K562 (cell line): Measurements from ENCODE around the gene TFB2M. TPM values are rescaled to one million over a fixed set of nuclear protein-coding genes. Genes with fewer than 3 reads are reported as not detected.

Source experiments
- ATAC-seq: fragments of 200-7000 bp; cut with Tn5 transposase; 3 replicates; pipeline ENCODE4 v1.9.1; 2020; ENCODE audit warnings: moderate library complexity
- BruUV-seq: library from RNA; stranded (reverse); fragments of 400-500 nt; replicated peaks from 2 replicates; lab custom pipeline; 2021; lab: Mats Ljungman, UMichigan
- CTCF ChIA-PET: fragments of 300-600 bp; formaldehyde crosslinking; extraction: SDS; loops from one replicate; lab custom pipeline; 2021; ENCODE audit warnings: low intra/inter-chr PET ratio; lab: Yijun Ruan, JAX
- POLR2A ChIA-PET: fragments of 300-600, 350-650 bp; sonication (Branson Sonifier 250); formaldehyde crosslinking; extraction: SDS; loops from one replicate; lab custom pipeline; 2021; ENCODE audit warnings: antibody characterized with exemption, inconsistent platforms; lab: Yijun Ruan, JAX
- DNase-seq, 4 experiments: peaks; one replicate each; pipeline versions ENCODE4 v3.0.0 to v3.0.0-alpha.2; 2011 to 2018; ENCODE audit warnings: low spot score in 3 of 4, mixed read lengths in 3 of 4; ENCODE audit errors: extremely low read depth in 1 of 4
- FAIRE-seq: peaks from 2 replicates; lab custom pipeline; 2011; peaks lifted over from hg19 to GRCh38; lab: Jason Lieb, UNC
- H2AFZ ChIP-seq: 2 replicates; pipeline ENCODE4 v1.6.0; 2011; ENCODE audit warnings: low read depth, low read length, control low read depth, inconsistent platforms
- H3K27ac ChIP-seq: fragments of 200-600 bp; 3 replicates; pipeline ENCODE4 v1.8.0; 2011; ENCODE audit warnings: low read depth, mild to moderate bottlenecking, control low read depth, inconsistent platforms, low read length, moderate library complexity, mixed read lengths; ENCODE audit errors: extremely low read depth
- H3K27me3 ChIP-seq, 2 experiments: fragments of 300-600 bp in 1 of 2; 2 replicates in 1 of 2; 3 replicates in 1 of 2; pipeline versions ENCODE4 v1.6.0 to v1.8.0; 2011; ENCODE audit warnings: inconsistent platforms in 2 of 2, low read length in 2 of 2, mild to moderate bottlenecking in 1 of 2, mixed read lengths in 1 of 2, moderate library complexity in 1 of 2; ENCODE audit not compliant: control insufficient read depth in 2 of 2, insufficient read depth in 2 of 2
- H3K36me3 ChIP-seq: fragments of 300-600 bp; 3 replicates; pipeline ENCODE4 v1.8.0; 2011; ENCODE audit warnings: mild to moderate bottlenecking, low read length, inconsistent platforms; ENCODE audit not compliant: control insufficient read depth, insufficient read depth
- H3K4me1 ChIP-seq, 2 experiments: fragments of 200-600 bp in 1 of 2; replicated peaks in 1 of 2; 2 replicates in 1 of 2; 3 replicates in 1 of 2; pipeline versions ENCODE4 v1.5.1 to v1.8.0; 2011; ENCODE audit warnings: inconsistent platforms in 2 of 2, low read length in 2 of 2, mild to moderate bottlenecking in 1 of 2, mixed read lengths in 1 of 2, moderate library complexity in 1 of 2; ENCODE audit not compliant: control insufficient read depth in 2 of 2, insufficient read depth in 2 of 2
- H3K4me2 ChIP-seq: 2 replicates; pipeline ENCODE4 v1.6.1; 2011; ENCODE audit warnings: low read length, control low read depth, inconsistent platforms, mixed read lengths; ENCODE audit not compliant: insufficient read depth
- H3K4me3 ChIP-seq: fragments of 200-600 bp; sonication (generic), shearing (Covaris generic); 2 replicates; pipeline ENCODE4 v1.5.1; 2016; ENCODE audit warnings: control low read depth, inconsistent platforms
- H3K79me2 ChIP-seq: fragments of 200-600 bp; 3 replicates; pipeline ENCODE4 v1.8.0; 2011; ENCODE audit warnings: low read length, inconsistent platforms; ENCODE audit not compliant: control insufficient read depth, insufficient read depth
- H3K9ac ChIP-seq, 2 experiments: 2 replicates each; pipeline versions ENCODE4 v1.6.0 to v1.6.1; 2011; ENCODE audit warnings: low read depth in 2 of 2, low read length in 2 of 2, control low read depth in 1 of 2, inconsistent platforms in 1 of 2, mild to moderate bottlenecking in 1 of 2, mixed read lengths in 1 of 2; ENCODE audit not compliant: insufficient read depth in 1 of 2
- H3K9me1 ChIP-seq: one replicate; pipeline ENCODE4 v1.6.0; 2011; ENCODE audit warnings: inconsistent platforms, mild to moderate bottlenecking, low read length, moderate library complexity; ENCODE audit not compliant: control insufficient read depth, insufficient read depth
- H3K9me3 ChIP-seq: replicated peaks from 2 replicates; pipeline ENCODE4 v1.5.1; 2011; ENCODE audit warnings: low read depth, low read length, inconsistent platforms; ENCODE audit not compliant: control insufficient read depth, insufficient read depth
- H4K20me1 ChIP-seq: replicated peaks from 2 replicates; pipeline ENCODE4 v1.6.1; 2011; ENCODE audit warnings: low read length, inconsistent platforms, mixed read lengths; ENCODE audit not compliant: control insufficient read depth, insufficient read depth
- ARID1B ChIP-seq: fragments of 450-650 bp; IDR thresholded peaks from 2 replicates; pipeline ENCODE4 v1.6.1; 2016; ENCODE audit warnings: antibody characterized with exemption, mild to moderate bottlenecking, inconsistent platforms
- DACH1 ChIP-seq: fragments of 450-650 bp; IDR thresholded peaks from 2 replicates; pipeline ENCODE4 v1.6.1; 2018; ENCODE audit not compliant: partially characterized antibody
- HNRNPK ChIP-seq: fragments of 200-400 bp; formaldehyde crosslinking; IDR thresholded peaks from one replicate; pipeline ENCODE4 v1.6.1; 2018; ENCODE audit warnings: mild to moderate bottlenecking, low read depth, low read length; ENCODE audit not compliant: poor library complexity, severe bottlenecking
- MBD2 ChIP-seq: sonication (generic); IDR thresholded peaks from 2 replicates; pipeline ENCODE4 v1.6.1; 2016; ENCODE audit warnings: low read depth, borderline replicate concordance
- MED1 ChIP-seq: sonication (generic); formaldehyde crosslinking; IDR thresholded peaks from 2 replicates; pipeline ENCODE4 v1.8.1; 2023; ENCODE audit warnings: missing genetic modification reagents, borderline replicate concordance
- PCBP1 ChIP-seq: fragments of 200-400 bp; formaldehyde crosslinking; IDR thresholded peaks from 2 replicates; pipeline ENCODE4 v1.6.1; 2018; ENCODE audit warnings: mild to moderate bottlenecking, low read depth, low read length; ENCODE audit not compliant: poor library complexity, severe bottlenecking
- PCBP2 ChIP-seq: fragments of 200-400 bp; formaldehyde crosslinking; IDR thresholded peaks from 2 replicates; pipeline ENCODE4 v1.6.1; 2018; ENCODE audit warnings: low read length, low read depth, mild to moderate bottlenecking, moderate library complexity; ENCODE audit not compliant: poor library complexity, severe bottlenecking
- PML ChIP-seq: IDR thresholded peaks from 2 replicates; pipeline ENCODE4 v1.6.1; 2012; ENCODE audit warnings: low read length, inconsistent platforms
- WGBS: fragments of 100-300 bp; shearing (Covaris generic); methylation state at CpG from one replicate; pipeline ENCODE4 v1.1.6; 2016; ENCODE audit warnings: low coverage, mixed read lengths; ENCODE audit not compliant: insufficient coverage; ENCODE audit errors: missing lambda C conversion rate; 5-methylcytosine and 5-hydroxymethylcytosine counted together
- in situ Hi-C: fragments of 300-500 bp; cut with MboI; formaldehyde crosslinking; loops from 4 replicates; pipeline ENCODE4 v1.15.0; 2018; ENCODE audit warnings: inconsistent platforms, mixed read lengths
- intact Hi-C: fragments of 100-400 bp; cut with micrococcal nuclease; formaldehyde crosslinking; loops from 2 replicates; pipeline ENCODE4 v1.14.2; 2022
- polyA plus RNA-seq, 8 experiments: library from polyadenylated mRNA; depleted of rRNA in 4 of 8; stranded (reverse) in 5 of 8; unstranded in 3 of 8; fragments of >200 nt; fragmentation: Nextera tagmentation in 2 of 8; fragmentation: Illumina TruSeq in 1 of 8; extraction: Ambion mirVana in 2 of 8; extraction: Trizol in 1 of 8; gene quantifications; 2 replicates each; pipeline versions ENCODE4 v1.2.1 to v1.2.3, GENCODE V29; 2011 to 2014; ENCODE audit warnings: inconsistent platforms in 1 of 8, missing spikeins in 1 of 8
- total RNA-seq, 7 experiments: library from RNA; depleted of rRNA in 6 of 7; stranded (reverse); fragments of >200 nt in 6 of 7; fragmentation: Illumina TruSeq in 2 of 7; extraction: Trizol in 2 of 7; gene quantifications; 2 replicates each; pipeline versions ENCODE4 v1.2.1 to v1.2.3, GENCODE V29; 2011 to 2021; ENCODE audit warnings: low replicate concordance in 1 of 7

The TFB2M gene
- total and polyA plus RNA-seq, 9 of the 15 experiments (the other 6 are each of a cell fraction or from before 2014, with no cell fraction given), result 55.1 to 162 (median 70.6) TPM

- CTCF ChIA-PET, result no interaction called here
- Histone ChIP-seq H3K4me2 (no peak overlapping the region), H3K4me1 (peaks cover 0 to 5% of the 10 kb centered on the region in 2 experiments; a peak in 2 of 5 replicates), H3K79me2 (peaks cover 88% of the 10 kb centered on the region), H3K27ac (no peak overlapping the region), H4K20me1 (peaks cover 9% of the 10 kb centered on the region), H3K27me3 (no peaks in the 10 kb centered on the region), H3K36me3 (peaks cover 16% of the 10 kb centered on the region), H3K9ac (no peak overlapping the region), H3K9me3 (no peaks in the 10 kb centered on the region), H2AFZ (no peak overlapping the region), H3K9me1 (no peaks in the 10 kb centered on the region), H3K4me3 (no peak overlapping the region)
- ATAC-seq (no peak), DNase-seq (no peak), FAIRE-seq (no peak)
- TF ChIP-seq PCBP1 (peak; percentile 26), DACH1 (no peak), ARID1B (no peak), MBD2 (no peak), PML (no peak), MED1 (CRISPR knock-in tag) (no peak), PCBP2 (peak; percentile 78), HNRNPK (peak; percentile 48)
- no TSS peak for BruUV-seq
- intact Hi-C loops, result no loop called here
- POLR2A ChIA-PET, result interaction anchor here (0.6 kb wide), 1 partner anchor 73 kb away, joined by 3 read pairs; no protein-coding TSS in a partner anchor
- in situ Hi-C loops, result no loop called here
- WGBS, result 77% methylated on average over 5 of the region's 6 CpGs
Observed at GRCh38 chr1:246613096-246613758, 47.2 kb upstream of the TFB2M start.
